Stimulated activated CD8-positive, alpha-beta memory T cell treated with anti-CD3 and anti-CD28 coated beads, Interleukin-15, amount 100 ng/mL, for 4 hours (primary cell): Measurements from ENCODE around the gene PPP1R37.
"Not testable (repeated sequence)": the region's sequence is repeated elsewhere in the genome, so short reads cannot be mapped to it uniquely, and the experiment has no call there.

ENCODE experiments used
- DNase-seq, 2 donors: peaks; one replicate each; pipeline ENCODE4 v3.0.0-alpha.2; 2020; ENCODE audit warnings: low read depth in 2 of 2

Gene PPP1R37

GRCh38 chr19:45115809-45116615 is 23.0 kb downstream of the PPP1R37 start:
- DNase-seq: no peak

GRCh38 chr19:45117167-45117594 is 24.2 kb downstream of the PPP1R37 start:
- peak; percentile 37 to 41 for DNase-seq

- no peak for DNase-seq
These were observed 24.7 kb downstream of the PPP1R37 start for GRCh38 chr19:45117671-45118070.

GRCh38 chr19:45118106-45118505 is 25.1 kb downstream of the PPP1R37 start:
- DNase-seq: no peak

- DNase-seq: not testable (repeated sequence)
These were observed 25.8 kb downstream of the PPP1R37 start for GRCh38 chr19:45118591-45119355.

GRCh38 chr19:45119582-45119981 is 26.6 kb downstream of the PPP1R37 start:
- no peak for DNase-seq

- DNase-seq: no peak
These were observed 28.9 kb downstream of the PPP1R37 start for GRCh38 chr19:45121827-45122345.

- DNase-seq: no peak
These were observed 29.9 kb downstream of the PPP1R37 start for GRCh38 chr19:45122832-45123231.

- no peak for DNase-seq
These were observed 30.5 kb downstream of the PPP1R37 start for GRCh38 chr19:45123440-45123850.

GRCh38 chr19:45124021-45124420 is 31.0 kb downstream of the PPP1R37 start:
- DNase-seq: no peak

- DNase-seq: no peak
These were observed 32.4 kb downstream of the PPP1R37 start for GRCh38 chr19:45125360-45125759.

GRCh38 chr19:45125975-45126493 is 33.1 kb downstream of the PPP1R37 start:
- DNase-seq: peak; percentile 23 to 24

GRCh38 chr19:45126654-45127053 is 33.7 kb downstream of the PPP1R37 start:
- DNase-seq: no peak

GRCh38 chr19:45128146-45128545 is 35.2 kb downstream of the PPP1R37 start:
- DNase-seq: no peak

- no peak for DNase-seq
These were observed 35.8 kb downstream of the PPP1R37 start for GRCh38 chr19:45128806-45129205.

GRCh38 chr19:45130236-45130635 is 37.3 kb downstream of the PPP1R37 start:
- no peak for DNase-seq

GRCh38 chr19:45130888-45131615 is 38.1 kb downstream of the PPP1R37 start:
- no peak for DNase-seq

GRCh38 chr19:45133661-45134060 is 40.7 kb downstream of the PPP1R37 start:
- DNase-seq: no peak

- no peak for DNase-seq
These were observed 42.4 kb downstream of the PPP1R37 start for GRCh38 chr19:45135176-45135885.

- no peak for DNase-seq
These were observed 43.7 kb downstream of the PPP1R37 start for GRCh38 chr19:45136507-45137178.
